ENCODE data around the gene FOXP4. TPM values are rescaled to one million over a fixed set of nuclear protein-coding genes. Genes with fewer than 3 reads are reported as not detected.

FOXP4 gene
- polyA plus RNA-seq, 1 experiment = 4.0 TPM

- CTCF ChIA-PET = interaction anchor here (7.0 kb wide), 1 partner anchor 14 kb away, joined by 51 read pairs; no protein-coding TSS in a partner anchor
- DNase-seq (ENCODE audit: low read depth) = no peak
- H3K4me3 ChIP-seq (ENCODE audit: low read depth, low read length) = no peak overlapping the region
Measured at GRCh38 chr6:41577356-41578216, 31.4 kb downstream of the FOXP4 start.

GRCh38 chr6:41578217-41579087 lies 32.3 kb downstream of the FOXP4 start:
- Histone ChIP-seq H3K27me3 (ENCODE audit: control insufficient read depth, insufficient read depth, low read length) (no peaks in the 10 kb centered on the region), H3K36me3 (ENCODE audit: control insufficient read depth, insufficient read depth, low read length) (no peaks in the 10 kb centered on the region; the same call in 1 of the 2 replicates), H3K4me3 (ENCODE audit: low read depth, low read length) (no peak overlapping the region)
- ChIA-PET POLR2A (interaction anchor here (0.6 to 1.1 kb wide), 3 partner anchors 16 to 31 kb away, joined by 3 to 4 read pairs (median 3); no protein-coding TSS in a partner anchor), CTCF (interaction anchor here (0.6 to 7.0 kb wide), 5 partner anchors 13 to 290 kb away, joined by 3 to 51 read pairs (median 3); no protein-coding TSS in a partner anchor)
- DNase-seq (ENCODE audit: low read depth) = no peak
- no peak for TF ChIP-seq CTCF (IDR thresholded peaks at IDR 0.05; ENCODE audit: insufficient read depth, low read depth, low read length)

More at GRCh38 chr6:41577356-41578216, 31.4 kb downstream of the FOXP4 start:
- no peaks in the 10 kb centered on the region; the same call in 1 of the 2 replicates for H3K36me3 ChIP-seq (ENCODE audit: control insufficient read depth, insufficient read depth, low read length)
- POLR2A ChIA-PET = interaction anchor here (0.6 to 1.1 kb wide), 2 partner anchors 17 to 30 kb away, joined by 3 to 4 read pairs; no protein-coding TSS in a partner anchor
- H3K27me3 ChIP-seq (ENCODE audit: control insufficient read depth, insufficient read depth, low read length) = no peaks in the 10 kb centered on the region
- no peak for TF ChIP-seq CTCF (IDR thresholded peaks at IDR 0.05; ENCODE audit: insufficient read depth, low read depth, low read length)

- no peaks in the 10 kb centered on the region for H3K27me3 ChIP-seq (ENCODE audit: control insufficient read depth, insufficient read depth, low read length)
- no peak for DNase-seq (ENCODE audit: low read depth)
- H3K4me3 ChIP-seq (ENCODE audit: low read depth, low read length) = no peak overlapping the region
- ChIA-PET CTCF (interaction anchor here (0.6 to 7.0 kb wide), 7 partner anchors 13 to 468 kb away, joined by 3 to 51 read pairs (median 3); no protein-coding TSS in a partner anchor), POLR2A (no interaction called here)
- no peak for TF ChIP-seq CTCF (IDR thresholded peaks at IDR 0.05; ENCODE audit: insufficient read depth, low read depth, low read length)
- H3K36me3 ChIP-seq (ENCODE audit: control insufficient read depth, insufficient read depth, low read length) = peaks cover 2% of the 10 kb centered on the region
Measured at GRCh38 chr6:41579088-41579610, 33.0 kb downstream of the FOXP4 start.

GRCh38 chr6:41580690-41581089 lies 34.5 kb downstream of the FOXP4 start:
- CTCF ChIA-PET = interaction anchor here (1.3 to 7.0 kb wide), 3 partner anchors 11 to 213 kb away, joined by 3 to 51 read pairs (median 8); no protein-coding TSS in a partner anchor

More at GRCh38 chr6:41580690-41581089, 34.5 kb downstream of the FOXP4 start:
- H3K36me3 ChIP-seq (ENCODE audit: control insufficient read depth, insufficient read depth, low read length) = peaks cover 8% of the 10 kb centered on the region
- H3K4me3 ChIP-seq (ENCODE audit: low read depth, low read length) = no peak overlapping the region
- TF ChIP-seq CTCF (IDR thresholded peaks at IDR 0.05; ENCODE audit: insufficient read depth, low read depth, low read length) = no peak
- no peaks in the 10 kb centered on the region for H3K27me3 ChIP-seq (ENCODE audit: control insufficient read depth, insufficient read depth, low read length)
- POLR2A ChIA-PET = no interaction called here
- no peak for DNase-seq (ENCODE audit: low read depth)
